AG04450 (cell line): ENCODE results near the gene DLAT. TPM values are rescaled to one million over a fixed set of nuclear protein-coding genes. Genes with fewer than 3 reads are reported as not detected.
A peak's percentile ranks its signal among the peaks of the same experiment; 100 is the strongest.
"Not testable (repeated sequence)": the region's sequence is repeated elsewhere in the genome, so short reads cannot be mapped to it uniquely, and the experiment has no call there.

Experiments used
- CTCF ChIA-PET: fragments of 300-600, 350-600 bp; formaldehyde crosslinking; extraction: SDS; loops from one replicate; lab custom pipeline; 2022; ENCODE audit warnings: antibody characterized with exemption, inconsistent platforms; lab: Charles Lee
- POLR2A ChIA-PET: fragments of 350-600 bp; formaldehyde crosslinking; extraction: SDS; loops from one replicate; lab custom pipeline; 2021; ENCODE audit warnings: antibody characterized with exemption, inconsistent platforms; lab: Yijun Ruan, JAX
- DNase-seq: peaks from one replicate; pipeline ENCODE4 v3.0.0-alpha.2; 2011; ENCODE audit warnings: low read depth, low spot score
- H3K27ac ChIP-seq: one replicate; pipeline ENCODE4 v1.5.1; 2012; ENCODE audit warnings: low read depth, low read length, control low read depth
- H3K27me3 ChIP-seq: one replicate; pipeline ENCODE4 v1.6.0; 2012; ENCODE audit warnings: low read length; ENCODE audit not compliant: control insufficient read depth, insufficient read depth
- H3K4me3 ChIP-seq: 2 replicates; pipeline ENCODE4 v1.5.1; 2011; ENCODE audit warnings: mild to moderate bottlenecking, low read depth, low read length, control low read depth
- H3K9me3 ChIP-seq: 2 replicates; pipeline ENCODE4 v1.5.1; 2012; ENCODE audit warnings: low read length; ENCODE audit not compliant: control insufficient read depth, insufficient read depth
- CTCF ChIP-seq: IDR thresholded peaks from 2 replicates; pipeline ENCODE4 v1.5.1; 2011; ENCODE audit warnings: low read depth, low read length, control low read depth, inconsistent platforms
- polyA plus RNA-seq: library from polyadenylated mRNA; depleted of rRNA; stranded (reverse); fragments of >200 nt; gene quantifications from 2 replicates; pipeline ENCODE4 v1.2.3, GENCODE V29; 2011

The DLAT gene
- polyA plus RNA-seq, 1 experiment: 34.8 TPM

GRCh38 chr11:112085822-112086421 lies 60.7 kb downstream of the DLAT start:
- TF ChIP-seq CTCF: no peak
- peak overlapping the region; percentile 99 for H3K4me3 ChIP-seq
- no peaks in the 10 kb centered on the region for H3K9me3 ChIP-seq
- CTCF ChIA-PET: interaction anchor here (1.6 to 3.1 kb wide), 2 partner anchors 27 to 90 kb away, joined by 8 to 12 read pairs; partner anchors contain the start of gene BCO2
- DNase-seq: no peak
- POLR2A ChIA-PET: interaction anchor here (0.7 to 1.0 kb wide), 4 partner anchors 9 to 160 kb away, joined by 3 to 8 read pairs (median 3); no protein-coding TSS in a partner anchor
- H3K27ac ChIP-seq: peak overlapping the region; percentile 34
- H3K27me3 ChIP-seq: no peaks in the 10 kb centered on the region

GRCh38 chr11:112086422-112087191 lies 61.4 kb downstream of the DLAT start, which contains the start of the genes SDHD and TIMM8B:
Gene SDHD, plus strand, starts transcription at chr11:112086873. Its CDS starts 35 bp downstream, at chr11:112086908.
Gene TIMM8B, minus strand, starts transcription at chr11:112086756. Its CDS starts 33 bp downstream, at chr11:112086723.
- CTCF ChIA-PET: interaction anchor here (0.8 to 3.1 kb wide), 5 partner anchors 19 to 194 kb away, joined by 3 to 12 read pairs (median 8); partner anchors contain the start of gene BCO2
- H3K27ac ChIP-seq: peak within 1 kb of the TSS; percentile 34
- no peaks in the 10 kb centered on the region for H3K27me3 ChIP-seq
- peak; percentile 40 for TF ChIP-seq CTCF
- no peaks in the 10 kb centered on the region for H3K9me3 ChIP-seq
- POLR2A ChIA-PET: interaction anchor here (0.7 to 1.0 kb wide), 4 partner anchors 9 to 159 kb away, joined by 3 to 8 read pairs (median 3); no protein-coding TSS in a partner anchor
- peak within 1 kb of the TSS; percentile 99 for H3K4me3 ChIP-seq
- DNase-seq: peak; percentile 91

GRCh38 chr11:112087212-112087611 lies 62.0 kb downstream of the DLAT start:
- no peaks in the 10 kb centered on the region for H3K9me3 ChIP-seq
- no peaks in the 10 kb centered on the region for H3K27me3 ChIP-seq
- CTCF ChIA-PET: interaction anchor here (0.8 to 3.1 kb wide), 5 partner anchors 18 to 194 kb away, joined by 3 to 12 read pairs (median 8); partner anchors contain the start of gene BCO2
- no peak for TF ChIP-seq CTCF
- DNase-seq: no peak
- POLR2A ChIA-PET: interaction anchor here (1.0 kb wide), 1 partner anchor 9 kb away, joined by 8 read pairs; no protein-coding TSS in a partner anchor
- H3K4me3 ChIP-seq: peak overlapping the region; percentile 99
- H3K27ac ChIP-seq: no peak overlapping the region

- H3K27ac ChIP-seq, DNase-seq, H3K27me3 ChIP-seq, POLR2A ChIA-PET, H3K4me3 ChIP-seq, H3K9me3 ChIP-seq: not testable (repeated sequence)
- CTCF ChIA-PET: interaction anchor here (0.8 kb wide), 1 partner anchor 186 kb away, joined by 4 read pairs; no protein-coding TSS in a partner anchor
These were observed 70.1 kb downstream of the DLAT start for GRCh38 chr11:112095302-112095701.

- no peaks in the 10 kb centered on the region for H3K9me3 ChIP-seq
- H3K27ac ChIP-seq: peak overlapping the region; percentile 61
- H3K4me3 ChIP-seq: no peak overlapping the region
- POLR2A ChIA-PET: interaction anchor here (0.5 to 1.6 kb wide), 2 partner anchors 10 to 39 kb away, joined by 5 to 8 read pairs; partner anchors contain the start of genes SDHD and TIMM8B
- DNase-seq: no peak
- CTCF ChIA-PET: interaction anchor here (1.0 to 1.5 kb wide), 5 partner anchors 16 to 1194 kb away, joined by 3 to 6 read pairs (median 4); partner anchors contain the start of gene BCO2
- H3K27me3 ChIP-seq: no peaks in the 10 kb centered on the region
- TF ChIP-seq CTCF: no peak
These were observed 71.0 kb downstream of the DLAT start for GRCh38 chr11:112096194-112096593.
